WERI-Rb-1 (cell line): ENCODE data around the gene CHAMP1.

ENCODE experiments used
- DNase-seq: peaks from one replicate; pipeline ENCODE4 v3.0.0-alpha.2; 2020
- H3K27ac ChIP-seq: fragments of 250-450 bp; sonication (Bioruptor Pico); 2 replicates; pipeline ENCODE4 v1.5.1; 2020; ENCODE audit warnings: mild to moderate bottlenecking, moderate library complexity
- H3K27me3 ChIP-seq: fragments of 250-450 bp; sonication (Bioruptor Pico); 2 replicates; pipeline ENCODE4 v1.5.1; 2021; ENCODE audit warnings: mild to moderate bottlenecking, low read depth, moderate library complexity; ENCODE audit not compliant: insufficient read depth, severe bottlenecking
- H3K36me3 ChIP-seq: fragments of 250-450 bp; sonication (Bioruptor Pico); 2 replicates; pipeline ENCODE4 v1.5.1; 2020; ENCODE audit warnings: mild to moderate bottlenecking, moderate library complexity
- H3K4me3 ChIP-seq: 2 replicates; pipeline ENCODE4 v1.5.1; 2011; ENCODE audit warnings: low read depth, mild to moderate bottlenecking, control low read depth, low read length
- H3K9me3 ChIP-seq: fragments of 250-450 bp; sonication (Bioruptor Pico); 2 replicates; pipeline ENCODE4 v1.5.1; 2021; ENCODE audit warnings: mild to moderate bottlenecking, moderate library complexity; ENCODE audit not compliant: severe bottlenecking
- TF ChIP-seq, protein P1 (sequence below): IDR thresholded peaks from 2 replicates; pipeline ENCODE4 v1.5.1; 2011; ENCODE audit warnings: low read depth, mild to moderate bottlenecking, control low read depth, inconsistent platforms, low read length

The CHAMP1 gene

DNA sequence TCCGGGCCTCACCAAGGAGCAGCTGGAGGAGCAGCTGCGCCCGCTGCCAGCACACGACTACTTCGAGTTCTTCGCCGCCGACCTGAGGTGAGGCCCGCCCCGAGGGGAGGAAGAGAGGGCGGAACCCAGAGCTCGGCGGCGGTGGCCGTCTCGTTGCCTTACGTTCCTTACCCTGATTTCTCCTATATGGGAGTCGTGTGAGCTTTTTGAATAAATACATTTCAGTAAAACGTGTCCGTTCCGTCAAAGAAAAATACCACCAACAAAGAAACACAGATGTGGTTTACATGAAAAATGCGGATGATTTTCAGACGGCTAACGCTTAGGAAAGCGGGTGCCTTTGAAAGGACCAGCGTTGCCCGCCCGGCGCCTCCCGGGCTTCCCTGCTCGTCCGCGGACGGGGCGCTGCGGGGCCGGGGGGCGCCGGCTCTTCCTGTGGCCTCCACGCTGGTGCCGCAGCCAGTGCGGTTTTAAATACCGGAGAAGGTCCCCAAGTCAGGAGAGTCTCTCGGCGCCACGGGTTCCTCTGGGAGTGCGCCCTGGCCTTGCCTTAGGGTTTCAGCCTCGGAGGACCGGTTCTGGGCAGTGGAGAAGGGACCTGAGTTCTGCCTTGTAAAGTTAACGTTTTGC lies 32.1 kb upstream of the CHAMP1 start:
- H3K27ac ChIP-seq, result peak overlapping the region; percentile 100
- H3K4me3 ChIP-seq, result peak overlapping the region; percentile 81
- TF ChIP-seq, protein P1, sequence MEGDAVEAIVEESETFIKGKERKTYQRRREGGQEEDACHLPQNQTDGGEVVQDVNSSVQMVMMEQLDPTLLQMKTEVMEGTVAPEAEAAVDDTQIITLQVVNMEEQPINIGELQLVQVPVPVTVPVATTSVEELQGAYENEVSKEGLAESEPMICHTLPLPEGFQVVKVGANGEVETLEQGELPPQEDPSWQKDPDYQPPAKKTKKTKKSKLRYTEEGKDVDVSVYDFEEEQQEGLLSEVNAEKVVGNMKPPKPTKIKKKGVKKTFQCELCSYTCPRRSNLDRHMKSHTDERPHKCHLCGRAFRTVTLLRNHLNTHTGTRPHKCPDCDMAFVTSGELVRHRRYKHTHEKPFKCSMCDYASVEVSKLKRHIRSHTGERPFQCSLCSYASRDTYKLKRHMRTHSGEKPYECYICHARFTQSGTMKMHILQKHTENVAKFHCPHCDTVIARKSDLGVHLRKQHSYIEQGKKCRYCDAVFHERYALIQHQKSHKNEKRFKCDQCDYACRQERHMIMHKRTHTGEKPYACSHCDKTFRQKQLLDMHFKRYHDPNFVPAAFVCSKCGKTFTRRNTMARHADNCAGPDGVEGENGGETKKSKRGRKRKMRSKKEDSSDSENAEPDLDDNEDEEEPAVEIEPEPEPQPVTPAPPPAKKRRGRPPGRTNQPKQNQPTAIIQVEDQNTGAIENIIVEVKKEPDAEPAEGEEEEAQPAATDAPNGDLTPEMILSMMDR, result no peak
- H3K36me3 ChIP-seq, result peaks cover 57% of the 10 kb centered on the region
- peak; percentile 58 for DNase-seq
- H3K27me3 ChIP-seq, result no peaks in the 10 kb centered on the region
- H3K9me3 ChIP-seq, result no peaks in the 10 kb centered on the region

DNA sequence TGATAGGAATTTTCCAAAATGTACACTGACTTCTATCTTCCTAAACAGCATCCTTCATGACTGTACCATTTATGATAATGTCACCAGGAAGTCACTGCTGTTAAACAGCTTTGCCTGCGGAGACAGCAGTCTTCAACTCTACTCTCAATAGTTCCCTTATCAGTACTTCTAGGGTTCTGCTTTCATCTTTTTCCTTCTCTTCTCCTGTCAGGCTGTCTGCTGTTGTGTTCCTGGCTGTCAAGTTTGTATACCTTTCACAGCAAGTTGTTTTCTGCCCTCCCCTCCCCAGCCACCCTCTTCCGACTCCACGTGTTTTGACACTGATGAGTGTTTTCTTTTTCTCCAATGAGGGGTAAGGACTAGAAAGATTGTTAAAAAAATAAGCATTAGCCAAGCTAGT lies 30.7 kb upstream of the CHAMP1 start:
- H3K36me3 ChIP-seq, result peaks cover 65% of the 10 kb centered on the region
- no peaks in the 10 kb centered on the region for H3K27me3 ChIP-seq
- H3K4me3 ChIP-seq, result no peak overlapping the region
- H3K27ac ChIP-seq, result no peak overlapping the region
- H3K9me3 ChIP-seq, result no peaks in the 10 kb centered on the region
- TF ChIP-seq, protein P1, result no peak
- DNase-seq, result no peak

DNA sequence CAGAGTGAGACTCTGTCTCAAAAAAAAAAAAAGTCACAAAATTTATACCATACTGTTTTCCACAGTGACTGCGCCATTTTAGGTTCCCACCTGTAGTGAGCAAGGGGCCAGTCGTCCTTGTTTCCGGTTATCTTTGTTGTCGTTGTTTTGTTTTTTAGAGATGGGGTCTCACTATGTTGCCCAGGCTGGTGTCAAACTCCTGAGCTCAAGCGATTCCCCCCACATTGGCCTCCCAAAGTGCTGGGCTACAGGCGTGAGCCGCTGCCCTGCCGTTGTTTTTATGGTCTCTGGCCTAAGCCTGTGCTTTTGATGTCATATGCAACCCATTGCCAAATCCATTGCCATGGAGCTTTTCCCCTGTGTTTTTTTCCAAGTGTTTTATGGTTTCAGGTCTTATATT lies 29.6 kb upstream of the CHAMP1 start:
- Histone ChIP-seq H3K27me3 (no peaks in the 10 kb centered on the region), H3K4me3 (no peak overlapping the region), H3K9me3 (no peaks in the 10 kb centered on the region), H3K27ac (no peak overlapping the region), H3K36me3 (peaks cover 75% of the 10 kb centered on the region)
- TF ChIP-seq, protein P1, result no peak
- DNase-seq, result no peak

- TF ChIP-seq, protein P1, result no peak
- H3K36me3 ChIP-seq, result peaks cover 81% of the 10 kb centered on the region
- H3K9me3 ChIP-seq, result no peaks in the 10 kb centered on the region
- DNase-seq, result no peak
- no peak overlapping the region for H3K4me3 ChIP-seq
- no peaks in the 10 kb centered on the region for H3K27me3 ChIP-seq
- H3K27ac ChIP-seq, result no peak overlapping the region
Measured at GRCh38 chr13:114285166-114285808, 29.0 kb upstream of the CHAMP1 start.

DNA sequence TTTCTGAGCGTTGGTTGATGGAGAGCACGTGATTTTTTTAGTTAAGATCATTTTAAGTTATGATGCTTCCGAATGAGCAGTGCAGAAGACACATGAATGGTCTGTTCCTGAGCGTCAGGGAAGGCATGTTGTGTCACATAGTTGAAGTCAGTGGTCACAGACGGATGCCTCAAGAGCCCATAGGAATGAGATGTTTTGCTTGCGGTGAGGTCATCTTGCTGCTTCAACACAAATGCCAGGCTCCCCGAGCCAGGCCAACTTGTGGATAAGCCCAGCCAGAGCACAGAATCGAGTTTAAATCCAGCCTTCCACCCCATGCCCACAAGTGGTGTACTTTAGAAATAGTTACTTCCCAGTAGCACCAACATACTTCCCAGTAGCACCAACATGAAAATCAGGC lies 27.5 kb upstream of the CHAMP1 start:
- TF ChIP-seq, protein P1, result no peak
- Histone ChIP-seq H3K27me3 (no peaks in the 10 kb centered on the region), H3K27ac (no peak overlapping the region), H3K36me3 (peaks cover 89% of the 10 kb centered on the region), H3K9me3 (no peaks in the 10 kb centered on the region), H3K4me3 (no peak overlapping the region)
- DNase-seq, result no peak
